Ectodermal cell (in vitro differentiated cells): ENCODE results near the gene INTS11.

Source experiments
- H3K27ac ChIP-seq: 2 replicates; pipeline ENCODE4 v1.7.0; 2013; ENCODE audit warnings: mild to moderate bottlenecking, low read depth, low read length; ENCODE audit not compliant: insufficient read depth, poor library complexity, severe bottlenecking
- H3K27me3 ChIP-seq: 2 replicates; pipeline ENCODE4 v1.7.0; 2013; ENCODE audit warnings: mild to moderate bottlenecking, low read length; ENCODE audit not compliant: insufficient read depth, control insufficient read depth, poor library complexity, severe bottlenecking
- H3K36me3 ChIP-seq: one replicate; pipeline ENCODE4 v1.7.0; 2013; ENCODE audit warnings: low read length; ENCODE audit not compliant: control insufficient read depth, insufficient read depth
- H3K4me1 ChIP-seq: one replicate; pipeline ENCODE4 v1.7.0; 2013; ENCODE audit warnings: low read length; ENCODE audit not compliant: control insufficient read depth, insufficient read depth
- H3K4me3 ChIP-seq: 2 replicates; pipeline ENCODE4 v1.7.0; 2013; ENCODE audit warnings: low read depth, low read length, control low read depth; ENCODE audit not compliant: insufficient read depth
- H3K9me3 ChIP-seq: 2 replicates; pipeline ENCODE4 v1.7.0; 2013; ENCODE audit warnings: mild to moderate bottlenecking, low read length, moderate library complexity; ENCODE audit not compliant: control insufficient read depth
- WGBS, 2 experiments: methylation state at CpG; one replicate each; pipeline ENCODE4 v1.1.7; 2013; ENCODE audit warnings: missing lambda C conversion rate in 2 of 2; 5-methylcytosine and 5-hydroxymethylcytosine counted together

The INTS11 gene

GRCh38 chr1:1334835-1335234 is 10.4 kb upstream of the INTS11 start:
- no peaks in the 10 kb centered on the region for H3K27me3 ChIP-seq
- H3K4me3 ChIP-seq = no peak overlapping the region
- no peaks in the 10 kb centered on the region for H3K9me3 ChIP-seq
- 57 to 60% methylated on average over 11 of the region's 11 CpGs for WGBS, 2 experiments
- H3K36me3 ChIP-seq = no peaks in the 10 kb centered on the region
- H3K27ac ChIP-seq = no peak overlapping the region
- no peaks in the 10 kb centered on the region for H3K4me1 ChIP-seq

GRCh38 chr1:1333551-1334241 is 9.2 kb upstream of the INTS11 start:
- Histone ChIP-seq H3K27me3 (no peaks in the 10 kb centered on the region), H3K9me3 (no peaks in the 10 kb centered on the region), H3K4me1 (no peaks in the 10 kb centered on the region), H3K27ac (no peak overlapping the region), H3K4me3 (no peak overlapping the region), H3K36me3 (no peaks in the 10 kb centered on the region)
- WGBS, 2 experiments = 93 to 94% methylated on average over 36 of the region's 36 CpGs

- Histone ChIP-seq H3K4me3 (no peak overlapping the region), H3K27ac (no peak overlapping the region), H3K9me3 (no peaks in the 10 kb centered on the region), H3K4me1 (no peaks in the 10 kb centered on the region), H3K27me3 (no peaks in the 10 kb centered on the region), H3K36me3 (no peaks in the 10 kb centered on the region)
- WGBS, 2 experiments = 92 to 94% methylated on average over 48 of the region's 48 CpGs
Observed at GRCh38 chr1:1332774-1333480, 8.5 kb upstream of the INTS11 start.

GRCh38 chr1:1332031-1332755 is 7.7 kb upstream of the INTS11 start:
- Histone ChIP-seq H3K27ac (no peak overlapping the region), H3K27me3 (no peaks in the 10 kb centered on the region), H3K9me3 (no peaks in the 10 kb centered on the region), H3K36me3 (no peaks in the 10 kb centered on the region), H3K4me1 (no peaks in the 10 kb centered on the region), H3K4me3 (no peak overlapping the region)
- 90 to 91% methylated on average over 57 of the region's 57 CpGs for WGBS, 2 experiments

- no peak within 1 kb of the TSS for H3K27ac ChIP-seq
- no peaks in the 10 kb centered on the region for H3K36me3 ChIP-seq
- H3K9me3 ChIP-seq = no peaks in the 10 kb centered on the region
- 84 to 86% methylated on average over 41 of the region's 41 CpGs for WGBS, 2 experiments
- no peaks in the 10 kb centered on the region for H3K27me3 ChIP-seq
- no peak within 1 kb of the TSS for H3K4me3 ChIP-seq
- H3K4me1 ChIP-seq = no peaks in the 10 kb centered on the region
Observed at GRCh38 chr1:1331068-1331965, 6.9 kb upstream of the INTS11 start, which contains the start of gene TAS1R3. TAS1R3 (plus strand) TSS chr1:1331280; CDS start chr1:1331346, 66 bp downstream.

GRCh38 chr1:1330366-1331067 is 6.1 kb upstream of the INTS11 start:
- Histone ChIP-seq H3K9me3 (no peaks in the 10 kb centered on the region), H3K4me3 (no peak overlapping the region), H3K4me1 (peaks cover 2% of the 10 kb centered on the region), H3K27me3 (no peaks in the 10 kb centered on the region), H3K36me3 (no peaks in the 10 kb centered on the region), H3K27ac (no peak overlapping the region)
- WGBS, 2 experiments = 88 to 89% methylated on average over 15 of the region's 15 CpGs

GRCh38 chr1:1329304-1330210 is 5.1 kb upstream of the INTS11 start:
- no peaks in the 10 kb centered on the region for H3K27me3 ChIP-seq
- peaks cover 4% of the 10 kb centered on the region for H3K4me1 ChIP-seq
- H3K4me3 ChIP-seq = no peak overlapping the region
- no peak overlapping the region for H3K27ac ChIP-seq
- no peaks in the 10 kb centered on the region for H3K36me3 ChIP-seq
- 95% methylated on average over 58 of the region's 58 CpGs for WGBS, 2 experiments
- H3K9me3 ChIP-seq = no peaks in the 10 kb centered on the region

- Histone ChIP-seq H3K4me1 (peaks cover 4% of the 10 kb centered on the region), H3K27me3 (no peaks in the 10 kb centered on the region), H3K36me3 (no peaks in the 10 kb centered on the region), H3K9me3 (no peaks in the 10 kb centered on the region), H3K27ac (no peak overlapping the region), H3K4me3 (no peak overlapping the region)
- 93 to 94% methylated on average over 15 of the region's 15 CpGs for WGBS, 2 experiments
Observed at GRCh38 chr1:1328254-1328653, 3.8 kb upstream of the INTS11 start.
